Measurements from ENCODE around the gene DYNC2H1.

The DYNC2H1 gene

DNA sequence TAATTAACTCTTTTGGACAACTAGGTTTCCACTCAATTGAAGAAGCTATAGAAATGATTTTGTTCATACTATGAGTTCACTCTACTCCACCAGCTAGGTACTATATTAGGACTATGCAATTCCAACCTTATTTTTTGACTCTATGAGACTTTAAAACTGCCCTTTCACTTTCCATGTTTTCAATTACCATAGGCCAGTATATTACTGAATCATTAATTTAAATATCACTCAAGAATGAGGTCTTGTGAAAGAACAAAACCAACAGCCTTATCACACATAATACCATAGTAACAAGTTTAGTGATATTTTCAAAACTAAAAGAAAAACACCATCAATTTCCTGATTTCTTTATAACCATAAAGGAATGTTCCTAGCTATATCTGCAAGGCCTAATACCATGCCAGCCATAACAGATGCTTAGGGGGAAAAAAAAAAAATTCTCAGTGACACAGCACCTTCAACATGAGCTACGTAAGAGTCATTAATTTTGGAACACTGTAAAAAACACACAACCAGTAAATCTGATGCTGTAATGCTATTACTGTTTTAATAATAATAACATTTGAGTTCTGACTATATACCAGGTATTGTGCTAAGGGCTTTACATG is 23.4 kb upstream of the DYNC2H1 start:
- no peaks in the 10 kb centered on the region for H3K9me3 ChIP-seq (ENCODE audit: control insufficient read depth, low read length)
- WGBS, 2 experiments = no CpG with 5 or more reads among the region's 1 CpG

DNA sequence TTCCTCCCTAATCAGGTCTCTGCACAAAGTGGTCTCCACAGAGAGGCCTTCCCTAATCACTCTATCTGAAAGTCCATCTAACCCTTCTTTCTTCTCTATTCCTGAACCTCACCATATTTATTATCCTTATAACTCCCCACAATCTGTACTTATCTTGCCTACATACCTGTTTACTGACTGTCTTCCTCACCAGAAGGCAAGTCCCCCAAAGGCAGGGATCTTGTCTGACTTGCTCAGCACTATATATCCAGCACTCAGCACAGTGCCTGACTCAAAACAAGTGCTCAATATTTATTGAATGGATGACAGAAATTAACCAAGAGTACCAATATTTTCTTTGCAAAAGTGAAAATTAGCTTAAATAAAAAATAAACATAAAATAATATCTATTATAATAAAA is 22.8 kb upstream of the DYNC2H1 start:
- Histone ChIP-seq H3K27ac (ENCODE audit: insufficient read depth, low read depth, low read length, poor library complexity, severe bottlenecking) (no peak overlapping the region), H3K36me3 (ENCODE audit: control insufficient read depth, insufficient read depth, low read length) (no peaks in the 10 kb centered on the region), H3K4me1 (ENCODE audit: control insufficient read depth, insufficient read depth, low read length) (no peaks in the 10 kb centered on the region), H3K4me3 (ENCODE audit: insufficient read depth, low read depth, low read length) (no peak overlapping the region), H3K27me3 (ENCODE audit: control insufficient read depth, insufficient read depth, low read length, poor library complexity, severe bottlenecking) (no peaks in the 10 kb centered on the region), H3K9me3 (ENCODE audit: control insufficient read depth, low read length) (no peaks in the 10 kb centered on the region)

More for the DNA sequence above, 23.4 kb upstream of the DYNC2H1 start:
- Histone ChIP-seq H3K27ac (ENCODE audit: insufficient read depth, low read depth, low read length, poor library complexity, severe bottlenecking) (no peak overlapping the region), H3K36me3 (ENCODE audit: control insufficient read depth, insufficient read depth, low read length) (no peaks in the 10 kb centered on the region), H3K4me1 (ENCODE audit: control insufficient read depth, insufficient read depth, low read length) (no peaks in the 10 kb centered on the region), H3K4me3 (ENCODE audit: insufficient read depth, low read depth, low read length) (no peak overlapping the region), H3K27me3 (ENCODE audit: control insufficient read depth, insufficient read depth, low read length, poor library complexity, severe bottlenecking) (no peaks in the 10 kb centered on the region)

DNA sequence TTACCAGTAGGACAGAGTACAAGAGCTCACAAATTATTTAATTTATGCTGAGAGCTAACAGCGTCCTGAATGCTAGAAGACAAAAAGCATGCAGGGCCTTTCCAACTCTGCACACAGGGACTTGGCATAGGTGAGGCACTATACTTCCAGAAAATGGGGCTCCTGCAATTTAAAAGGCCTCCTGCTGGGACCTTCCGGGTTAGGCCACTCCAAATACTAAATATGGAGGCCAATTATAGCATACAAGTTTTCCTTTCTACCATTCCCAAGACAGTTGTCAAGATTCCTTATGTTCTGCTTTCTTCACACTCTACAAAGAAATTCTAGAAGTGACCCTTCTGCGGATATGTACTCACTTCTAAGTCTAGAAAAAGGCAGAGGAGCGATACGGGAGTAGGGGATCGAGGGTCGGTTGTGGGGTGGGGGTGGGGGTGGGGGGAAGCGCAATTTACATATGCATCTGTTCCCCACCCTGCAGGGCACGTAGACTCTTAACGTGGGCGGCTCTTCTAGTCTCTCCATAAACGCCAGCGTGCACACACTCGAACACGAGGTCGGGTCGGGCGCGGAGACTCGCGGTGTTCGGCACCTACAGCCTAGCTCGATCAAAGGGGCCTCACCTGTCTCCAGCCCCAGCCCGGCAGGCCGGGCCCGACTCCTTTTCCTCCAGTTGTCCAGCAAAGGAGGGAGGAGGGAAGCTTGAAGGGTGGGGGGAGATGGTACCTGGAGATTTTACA is 18.0 kb upstream of the DYNC2H1 start:
- H3K27ac ChIP-seq (ENCODE audit: insufficient read depth, low read depth, low read length, poor library complexity, severe bottlenecking) = peak overlapping the region; percentile 86
- peak overlapping the region; percentile 91 for H3K4me3 ChIP-seq (ENCODE audit: insufficient read depth, low read depth, low read length)
- peaks cover 22% of the 10 kb centered on the region for H3K27me3 ChIP-seq (ENCODE audit: control insufficient read depth, insufficient read depth, low read length, poor library complexity, severe bottlenecking)
- WGBS, 2 experiments = 0% methylated on average over 22 to 26 of the region's 26 CpGs
- H3K36me3 ChIP-seq (ENCODE audit: control insufficient read depth, insufficient read depth, low read length) = no peaks in the 10 kb centered on the region
- no peaks in the 10 kb centered on the region for H3K9me3 ChIP-seq (ENCODE audit: control insufficient read depth, low read length)
- no peaks in the 10 kb centered on the region for H3K4me1 ChIP-seq (ENCODE audit: control insufficient read depth, insufficient read depth, low read length)

DNA sequence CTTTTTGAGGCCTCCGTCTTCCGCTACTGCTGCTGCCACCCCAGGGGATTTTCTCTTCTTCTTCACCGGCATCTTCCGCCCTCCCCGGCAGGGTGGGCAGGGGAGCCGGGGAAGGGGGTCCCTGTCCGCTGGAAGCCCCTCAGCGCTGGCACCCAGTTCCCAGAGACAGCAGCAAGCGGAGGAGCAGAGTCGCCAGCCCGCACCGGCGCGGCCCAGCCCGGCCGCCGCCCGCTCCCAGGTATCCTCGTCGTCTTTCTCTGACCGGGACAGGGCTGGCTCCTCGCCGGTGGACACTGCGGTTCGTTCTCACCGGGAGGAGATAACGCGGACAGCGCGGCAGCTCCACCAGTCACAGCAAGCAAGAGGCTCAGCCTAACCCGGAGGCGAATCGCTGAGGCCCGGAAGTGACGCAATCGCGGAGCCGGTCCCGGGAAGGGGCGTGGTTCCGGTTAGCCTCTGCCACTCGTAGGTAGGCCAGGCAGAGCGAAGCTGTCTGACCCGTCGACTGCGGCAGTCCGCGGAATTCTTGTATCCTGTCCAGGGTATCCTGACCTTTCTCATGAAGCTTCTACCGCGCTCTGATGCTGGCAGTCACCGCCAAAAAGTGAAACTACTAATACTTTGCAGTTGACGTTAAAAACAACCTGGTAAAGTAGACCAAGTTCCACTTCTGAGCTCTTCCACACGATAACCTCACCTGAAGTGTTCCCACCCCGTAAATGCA is 17.3 kb upstream of the DYNC2H1 start, which contains the start of gene DCUN1D5:
DCUN1D5 (minus strand) TSS at position 360 of the 724 bp plus-strand sequence; CDS start at position 72, 288 bp downstream.
- WGBS, 2 experiments = 0 to 1% methylated on average over 54 of the region's 54 CpGs
- H3K27ac ChIP-seq (ENCODE audit: insufficient read depth, low read depth, low read length, poor library complexity, severe bottlenecking) = peak within 1 kb of the TSS; percentile 86

DNA sequence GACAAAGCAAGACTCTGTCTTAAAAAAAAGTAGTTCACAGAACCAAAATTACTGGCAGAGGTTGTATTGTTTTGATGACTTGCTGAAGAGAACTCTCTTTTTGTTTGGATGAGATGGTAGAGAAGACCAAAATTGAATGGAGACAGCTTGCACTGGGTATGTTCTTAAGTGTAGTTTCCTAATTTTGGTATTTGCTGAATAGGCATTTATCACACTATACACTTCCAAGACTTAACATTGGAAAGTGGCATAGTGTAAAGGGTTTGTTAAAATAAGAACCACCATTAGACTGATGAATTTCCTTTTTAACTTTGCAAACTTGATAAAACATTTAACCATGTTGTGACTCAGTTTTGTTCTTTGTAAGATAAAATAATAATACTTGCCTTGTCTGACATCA is 11.9 kb upstream of the DYNC2H1 start:
- Histone ChIP-seq H3K4me1 (ENCODE audit: control insufficient read depth, insufficient read depth, low read length) (no peaks in the 10 kb centered on the region), H3K9me3 (ENCODE audit: control insufficient read depth, low read length) (no peaks in the 10 kb centered on the region), H3K4me3 (ENCODE audit: insufficient read depth, low read depth, low read length) (no peak overlapping the region), H3K27me3 (ENCODE audit: control insufficient read depth, insufficient read depth, low read length, poor library complexity, severe bottlenecking) (peaks cover 22% of the 10 kb centered on the region), H3K27ac (ENCODE audit: insufficient read depth, low read depth, low read length, poor library complexity, severe bottlenecking) (no peak overlapping the region), H3K36me3 (ENCODE audit: control insufficient read depth, insufficient read depth, low read length) (no peaks in the 10 kb centered on the region)

More for the DNA sequence above, 17.3 kb upstream of the DYNC2H1 start, which contains the start of gene DCUN1D5:
- Histone ChIP-seq H3K36me3 (ENCODE audit: control insufficient read depth, insufficient read depth, low read length) (no peaks in the 10 kb centered on the region), H3K4me3 (ENCODE audit: insufficient read depth, low read depth, low read length) (peak within 1 kb of the TSS; percentile 91), H3K9me3 (ENCODE audit: control insufficient read depth, low read length) (no peaks in the 10 kb centered on the region), H3K27me3 (ENCODE audit: control insufficient read depth, insufficient read depth, low read length, poor library complexity, severe bottlenecking) (peaks cover 22% of the 10 kb centered on the region), H3K4me1 (ENCODE audit: control insufficient read depth, insufficient read depth, low read length) (no peaks in the 10 kb centered on the region)

DNA sequence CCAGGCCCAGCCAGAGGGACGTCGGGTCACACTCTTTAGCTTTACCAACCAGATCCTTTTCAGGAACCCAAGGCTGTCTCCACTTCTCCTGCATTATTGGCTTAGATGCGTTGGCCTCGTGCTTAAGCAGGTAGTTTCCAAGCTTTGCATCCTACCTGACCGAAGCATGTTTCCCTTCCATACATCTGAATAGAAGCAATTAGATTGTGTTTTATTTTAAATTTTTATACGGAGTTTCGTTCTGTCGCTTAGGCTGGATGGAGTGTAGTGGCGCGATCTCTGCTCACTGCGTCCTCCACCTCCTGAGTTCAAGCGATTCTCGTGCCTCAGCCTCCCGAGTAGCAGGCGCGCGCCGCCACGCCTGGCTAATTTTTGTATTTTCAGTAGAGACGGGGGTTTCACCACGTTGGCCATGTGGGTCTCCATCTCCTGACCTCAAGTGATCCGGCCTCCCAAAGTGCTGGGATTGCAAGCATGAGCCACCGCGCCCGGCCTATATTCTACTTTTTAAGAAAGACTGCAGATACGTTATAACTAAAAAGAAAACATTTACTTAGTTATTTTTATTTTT is 677 bp downstream of the DYNC2H1 start:
- peak overlapping the region; percentile 89 for H3K27ac ChIP-seq (ENCODE audit: insufficient read depth, low read depth, low read length, poor library complexity, severe bottlenecking)
- H3K27me3 ChIP-seq (ENCODE audit: control insufficient read depth, insufficient read depth, low read length, poor library complexity, severe bottlenecking) = no peaks in the 10 kb centered on the region
- 19 to 20% methylated on average over 24 to 25 of the region's 26 CpGs for WGBS, 2 experiments
- no peaks in the 10 kb centered on the region for H3K9me3 ChIP-seq (ENCODE audit: control insufficient read depth, low read length)
- no peaks in the 10 kb centered on the region for H3K4me1 ChIP-seq (ENCODE audit: control insufficient read depth, insufficient read depth, low read length)
- peak overlapping the region; percentile 76 for H3K4me3 ChIP-seq (ENCODE audit: insufficient read depth, low read depth, low read length)
- peaks cover 6% of the 10 kb centered on the region for H3K36me3 ChIP-seq (ENCODE audit: control insufficient read depth, insufficient read depth, low read length)

DNA sequence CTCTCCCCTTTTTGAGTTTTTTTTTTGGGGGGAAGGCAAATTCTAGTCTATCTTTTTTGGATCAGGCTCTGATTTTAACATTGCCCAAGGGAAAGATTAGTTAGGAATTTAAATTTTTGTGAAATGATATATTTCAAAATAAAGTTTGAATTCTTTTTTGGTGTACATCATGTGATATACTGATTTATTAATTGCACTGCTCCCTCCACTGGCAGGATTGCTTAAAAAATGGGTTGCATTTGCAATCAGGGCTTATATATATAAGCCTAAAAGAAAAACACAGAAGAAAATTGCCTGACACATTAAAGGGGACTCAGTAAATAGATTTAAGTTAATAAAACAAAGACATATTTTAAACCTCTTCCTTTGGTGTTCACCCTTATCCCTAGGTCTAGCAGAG is 1.2 kb downstream of the DYNC2H1 start:
- Histone ChIP-seq H3K4me1 (ENCODE audit: control insufficient read depth, insufficient read depth, low read length) (no peaks in the 10 kb centered on the region), H3K9me3 (ENCODE audit: control insufficient read depth, low read length) (no peaks in the 10 kb centered on the region), H3K27ac (ENCODE audit: insufficient read depth, low read depth, low read length, poor library complexity, severe bottlenecking) (no peak overlapping the region), H3K27me3 (ENCODE audit: control insufficient read depth, insufficient read depth, low read length, poor library complexity, severe bottlenecking) (no peaks in the 10 kb centered on the region), H3K36me3 (ENCODE audit: control insufficient read depth, insufficient read depth, low read length) (peaks cover 9% of the 10 kb centered on the region), H3K4me3 (ENCODE audit: insufficient read depth, low read depth, low read length) (peak overlapping the region; percentile 76)

DNA sequence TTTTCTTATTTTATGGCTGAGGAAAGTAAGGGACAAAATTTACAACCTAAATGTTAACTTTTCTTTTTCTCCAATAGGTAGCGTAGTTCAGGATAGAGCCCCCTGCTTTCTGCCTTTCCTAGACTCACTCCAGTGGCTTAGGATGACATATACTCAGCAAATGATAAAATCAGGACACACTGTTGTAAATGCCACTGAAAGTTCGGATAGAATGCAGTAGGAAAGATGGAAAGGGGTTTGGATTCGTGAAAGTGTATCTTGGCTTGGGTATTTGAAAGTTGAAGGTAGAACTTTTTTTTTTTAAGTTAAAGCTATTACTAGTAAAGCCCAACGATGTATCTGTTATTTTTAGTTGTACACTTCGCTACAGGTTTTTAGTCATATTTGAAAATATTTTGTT is 2.2 kb downstream of the DYNC2H1 start:
- peaks cover 9% of the 10 kb centered on the region for H3K36me3 ChIP-seq (ENCODE audit: control insufficient read depth, insufficient read depth, low read length)
- H3K4me3 ChIP-seq (ENCODE audit: insufficient read depth, low read depth, low read length) = no peak overlapping the region

DNA sequence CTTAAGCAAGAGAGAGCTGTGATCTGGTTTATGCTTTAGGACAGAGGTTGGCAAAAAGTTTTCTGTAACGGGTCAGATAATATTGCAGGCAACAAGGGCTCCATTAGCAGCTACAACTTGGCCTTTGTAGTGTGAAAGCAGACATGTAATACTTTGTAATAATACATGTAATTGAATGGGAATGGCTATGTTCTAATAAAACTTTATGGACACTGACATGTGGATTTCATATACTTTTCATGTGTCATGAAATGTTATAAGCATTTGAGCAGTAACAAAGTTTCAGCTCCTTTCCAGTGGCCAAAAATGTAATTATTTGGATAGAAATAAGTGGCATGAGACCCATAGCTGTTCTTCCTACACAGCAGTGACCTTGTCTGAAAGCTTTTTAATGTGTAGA is 3.1 kb downstream of the DYNC2H1 start:
- 80 to 86% methylated on average over 1 of the region's 1 CpG for WGBS, 2 experiments

More for the DNA sequence above, 2.2 kb downstream of the DYNC2H1 start:
- WGBS, 2 experiments = 95 to 97% methylated on average over 4 to 5 of the region's 5 CpGs
- Histone ChIP-seq H3K4me1 (ENCODE audit: control insufficient read depth, insufficient read depth, low read length) (no peaks in the 10 kb centered on the region), H3K27me3 (ENCODE audit: control insufficient read depth, insufficient read depth, low read length, poor library complexity, severe bottlenecking) (no peaks in the 10 kb centered on the region), H3K27ac (ENCODE audit: insufficient read depth, low read depth, low read length, poor library complexity, severe bottlenecking) (no peak overlapping the region), H3K9me3 (ENCODE audit: control insufficient read depth, low read length) (no peaks in the 10 kb centered on the region)

DNA sequence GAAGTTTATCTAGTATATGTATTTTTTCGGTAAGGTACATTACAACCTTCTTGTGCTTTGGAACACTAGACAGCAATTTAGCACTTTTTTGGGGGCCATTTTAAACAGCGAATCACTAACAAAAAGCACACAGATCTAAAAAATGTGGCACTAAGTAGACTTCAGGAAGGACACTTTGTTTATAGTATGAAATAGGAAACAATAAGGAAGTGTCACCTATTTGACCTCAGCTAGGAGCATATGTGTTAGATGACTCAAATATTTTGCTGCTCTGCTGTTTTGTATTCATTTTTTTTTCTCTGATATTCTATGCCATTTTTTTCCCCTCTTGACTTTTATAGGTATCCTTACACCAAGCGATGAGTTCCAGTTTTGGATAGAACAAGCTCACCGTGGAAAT is 5.6 kb downstream of the DYNC2H1 start:
- Histone ChIP-seq H3K9me3 (ENCODE audit: control insufficient read depth, low read length) (no peaks in the 10 kb centered on the region), H3K27ac (ENCODE audit: insufficient read depth, low read depth, low read length, poor library complexity, severe bottlenecking) (no peak overlapping the region), H3K4me3 (ENCODE audit: insufficient read depth, low read depth, low read length) (no peak overlapping the region), H3K4me1 (ENCODE audit: control insufficient read depth, insufficient read depth, low read length) (no peaks in the 10 kb centered on the region), H3K36me3 (ENCODE audit: control insufficient read depth, insufficient read depth, low read length) (peaks cover 9% of the 10 kb centered on the region), H3K27me3 (ENCODE audit: control insufficient read depth, insufficient read depth, low read length, poor library complexity, severe bottlenecking) (no peaks in the 10 kb centered on the region)
- WGBS, 2 experiments = 100% methylated on average over 3 to 4 of the region's 4 CpGs

More for the DNA sequence above, 3.1 kb downstream of the DYNC2H1 start:
- Histone ChIP-seq H3K4me3 (ENCODE audit: insufficient read depth, low read depth, low read length) (no peak overlapping the region), H3K9me3 (ENCODE audit: control insufficient read depth, low read length) (no peaks in the 10 kb centered on the region), H3K36me3 (ENCODE audit: control insufficient read depth, insufficient read depth, low read length) (peaks cover 9% of the 10 kb centered on the region), H3K4me1 (ENCODE audit: control insufficient read depth, insufficient read depth, low read length) (no peaks in the 10 kb centered on the region), H3K27ac (ENCODE audit: insufficient read depth, low read depth, low read length, poor library complexity, severe bottlenecking) (no peak overlapping the region), H3K27me3 (ENCODE audit: control insufficient read depth, insufficient read depth, low read length, poor library complexity, severe bottlenecking) (no peaks in the 10 kb centered on the region)

Measured in ectodermal cell (in vitro differentiated cells).